Spleen (tissue), 7 donors: Measurements from ENCODE around the gene CDH15.

Experiments used
- CTCF ChIP-seq, 11 experiments: fragments of 200-600 bp in 7 of 11; fragments of 450-650 bp in 4 of 11; sonication (generic) in 4 of 11; IDR thresholded peaks in 8 of 11; conservative IDR thresholded peaks in 3 of 11; 1 replicate in 7 of 11; 2 replicates in 4 of 11; pipeline versions ENCODE4 v1.4.0 to v1.8.0; 2016 to 2021; ENCODE audit warnings: antibody characterized with exemption in 11 of 11, inconsistent platforms in 4 of 11, mild to moderate bottlenecking in 1 of 11
- POLR2AphosphoS5 ChIP-seq, 3 donors: sonication (generic); formaldehyde crosslinking; IDR thresholded peaks; one replicate each; pipeline ENCODE4 v1.5.1; 2017; ENCODE audit warnings: antibody characterized with exemption in 3 of 3
- donor health status: DM: no; HTN: no; CAD: no; lungs with moderate emphysema.
- donor health status: DM: no; HTN: no; CAD: no.
- donor health status: DM: no; HTN: no; CAD: no.

- TF ChIP-seq CTCF (IDR thresholded peaks at IDR 0.05 in 8 of 11, conservative IDR thresholded peaks at IDR 0.05 in 3 of 11) (peak; percentile 87 to 98 (median 95)), POLR2AphosphoS5 (IDR thresholded peaks at IDR 0.05) (peak; percentile 58 to 83 (median 76))
Measured at GRCh38 chr16:89167425-89167941, 4.1 kb upstream of the CDH15 start.
